ENCODE results near the gene DEFB114.
"Not testable (repeated sequence)": the region's sequence is repeated elsewhere in the genome, so short reads cannot be mapped to it uniquely, and the experiment has no call there.

Gene DEFB114

GRCh38 chr6:49964064-49964463 lies at the start of gene DEFB114:
Gene DEFB114, minus strand, starts transcription at chr6:49964164. Its CDS starts 59 bp downstream, at chr6:49964105.
- no peak within 1 kb of the TSS for H3K4me3 ChIP-seq (ENCODE audit: low read depth, low read length)
- no peak for DNase-seq (ENCODE audit: low read depth)

- peak; percentile 1 for DNase-seq (ENCODE audit: low read depth)
- H3K4me3 ChIP-seq (ENCODE audit: low read depth, low read length), result no peak overlapping the region
Observed at GRCh38 chr6:50007819-50008218, 43.9 kb upstream of the DEFB114 start.

- DNase-seq (ENCODE audit: low read depth), result no peak
Observed at GRCh38 chr6:50003139-50003538, 39.2 kb upstream of the DEFB114 start.

GRCh38 chr6:49995278-49995677 lies 31.3 kb upstream of the DEFB114 start:
- no peak overlapping the region for H3K4me3 ChIP-seq (ENCODE audit: low read depth, low read length)

More at GRCh38 chr6:50003139-50003538, 39.2 kb upstream of the DEFB114 start:
- no peak overlapping the region for H3K4me3 ChIP-seq (ENCODE audit: low read depth, low read length)

GRCh38 chr6:49988900-49989299 lies 24.9 kb upstream of the DEFB114 start:
- H3K4me3 ChIP-seq (ENCODE audit: low read depth, low read length), result no peak overlapping the region
- DNase-seq (ENCODE audit: low read depth), result no peak

More at GRCh38 chr6:49995278-49995677, 31.3 kb upstream of the DEFB114 start:
- no peak for DNase-seq (ENCODE audit: low read depth)

- H3K4me3 ChIP-seq (ENCODE audit: low read depth, low read length), result no peak overlapping the region
- no peak for DNase-seq (ENCODE audit: low read depth)
Observed at GRCh38 chr6:49987749-49988148, 23.8 kb upstream of the DEFB114 start.

GRCh38 chr6:49986551-49986950 lies 22.6 kb upstream of the DEFB114 start:
- DNase-seq (ENCODE audit: low read depth), result no peak
- no peak overlapping the region for H3K4me3 ChIP-seq (ENCODE audit: low read depth, low read length)

GRCh38 chr6:49982046-49982445 lies 18.1 kb upstream of the DEFB114 start:
- DNase-seq (ENCODE audit: low read depth), result no peak
- no peak overlapping the region for H3K4me3 ChIP-seq (ENCODE audit: low read depth, low read length)

- DNase-seq (ENCODE audit: low read depth), result peak; percentile 8
- no peak overlapping the region for H3K4me3 ChIP-seq (ENCODE audit: low read depth, low read length)
Observed at GRCh38 chr6:49980898-49981297, 16.9 kb upstream of the DEFB114 start.

GRCh38 chr6:49979584-49979983 lies 15.6 kb upstream of the DEFB114 start:
- DNase-seq (ENCODE audit: low read depth), result no peak
- no peak overlapping the region for H3K4me3 ChIP-seq (ENCODE audit: low read depth, low read length)

- no peak overlapping the region for H3K4me3 ChIP-seq (ENCODE audit: low read depth, low read length)
- DNase-seq (ENCODE audit: low read depth), result no peak
Observed at GRCh38 chr6:49978332-49979226, 14.6 kb upstream of the DEFB114 start.

GRCh38 chr6:49969605-49970004 lies 5.6 kb upstream of the DEFB114 start, which contains the start of gene DEFB113:
Gene DEFB113, minus strand, starts transcription at chr6:49969625. Its CDS starts 0 bp downstream, at chr6:49969625.
- DNase-seq (ENCODE audit: low read depth), result no peak

GRCh38 chr6:49966823-49967222 lies 2.9 kb upstream of the DEFB114 start:
- no peak for DNase-seq (ENCODE audit: low read depth)
- no peak overlapping the region for H3K4me3 ChIP-seq (ENCODE audit: low read depth, low read length)

More at GRCh38 chr6:49969605-49970004, 5.6 kb upstream of the DEFB114 start, which contains the start of gene DEFB113:
- H3K4me3 ChIP-seq (ENCODE audit: low read depth, low read length), result no peak within 1 kb of the TSS

GRCh38 chr6:49966334-49966733 lies 2.4 kb upstream of the DEFB114 start:
- DNase-seq (ENCODE audit: low read depth), result no peak

GRCh38 chr6:49958180-49958579 lies 5.8 kb downstream of the DEFB114 start:
- no peak overlapping the region for H3K4me3 ChIP-seq (ENCODE audit: low read depth, low read length)
- DNase-seq (ENCODE audit: low read depth), result no peak

More at GRCh38 chr6:49966334-49966733, 2.4 kb upstream of the DEFB114 start:
- no peak overlapping the region for H3K4me3 ChIP-seq (ENCODE audit: low read depth, low read length)

- H3K4me3 ChIP-seq (ENCODE audit: low read depth, low read length), result no peak overlapping the region
- no peak for DNase-seq (ENCODE audit: low read depth)
Observed at GRCh38 chr6:49955847-49956246, 8.1 kb downstream of the DEFB114 start.

GRCh38 chr6:49951926-49952325 lies 12.0 kb downstream of the DEFB114 start:
- H3K4me3 ChIP-seq (ENCODE audit: low read depth, low read length), result no peak overlapping the region
- no peak for DNase-seq (ENCODE audit: low read depth)

- DNase-seq (ENCODE audit: low read depth), result no peak
- no peak overlapping the region for H3K4me3 ChIP-seq (ENCODE audit: low read depth, low read length)
Observed at GRCh38 chr6:49950415-49950751, 13.6 kb downstream of the DEFB114 start.

GRCh38 chr6:49949062-49949461 lies 14.9 kb downstream of the DEFB114 start:
- no peak overlapping the region for H3K4me3 ChIP-seq (ENCODE audit: low read depth, low read length)
- DNase-seq (ENCODE audit: low read depth), result no peak

GRCh38 chr6:49946835-49947234 lies 17.1 kb downstream of the DEFB114 start:
- H3K4me3 ChIP-seq (ENCODE audit: low read depth, low read length), result no peak overlapping the region

GRCh38 chr6:49944068-49944467 lies 19.9 kb downstream of the DEFB114 start:
- DNase-seq (ENCODE audit: low read depth), result not testable (repeated sequence)

More at GRCh38 chr6:49946835-49947234, 17.1 kb downstream of the DEFB114 start:
- no peak for DNase-seq (ENCODE audit: low read depth)

More at GRCh38 chr6:49944068-49944467, 19.9 kb downstream of the DEFB114 start:
- not testable (repeated sequence) for H3K4me3 ChIP-seq (ENCODE audit: low read depth, low read length)
